Hepatocyte (in vitro differentiated cells): Measurements from ENCODE around the gene RAB43. TPM values are rescaled to one million over a fixed set of nuclear protein-coding genes. Genes with fewer than 3 reads are reported as not detected.

Experiments used
- DNase-seq: peaks from one replicate; pipeline ENCODE4 v3.0.0-alpha.2; 2016; ENCODE audit warnings: low spot score
- H2AFZ ChIP-seq: fragments of 200-600 bp; sonication (generic); 2 replicates; pipeline ENCODE4 v1.6.0; 2016; ENCODE audit warnings: antibody characterized with exemption, mild to moderate bottlenecking
- H3K27ac ChIP-seq: fragments of 200-600 bp; sonication (generic); 2 replicates; pipeline ENCODE4 v1.5.1; 2016; ENCODE audit warnings: mild to moderate bottlenecking
- H3K27me3 ChIP-seq: fragments of 200-600 bp; sonication (generic); 2 replicates; pipeline ENCODE4 v1.6.1; 2016
- H3K36me3 ChIP-seq: fragments of 200-600 bp; sonication (generic); replicated peaks from 2 replicates; pipeline ENCODE4 v1.5.1; 2016; ENCODE audit warnings: low read depth; ENCODE audit not compliant: insufficient read depth
- H3K4me1 ChIP-seq: fragments of 200-600 bp; sonication (generic); 2 replicates; pipeline ENCODE4 v1.5.1; 2016; ENCODE audit warnings: mild to moderate bottlenecking, moderate library complexity; ENCODE audit not compliant: insufficient read depth
- H3K4me2 ChIP-seq: fragments of 200-600 bp; sonication (generic); 2 replicates; pipeline ENCODE4 v1.6.0; 2016
- H3K4me3 ChIP-seq: fragments of 200-600 bp; sonication (generic); 2 replicates; pipeline ENCODE4 v1.5.1; 2016; ENCODE audit warnings: mild to moderate bottlenecking
- H3K79me2 ChIP-seq: fragments of 200-600 bp; sonication (generic); 2 replicates; pipeline ENCODE4 v1.6.0; 2017; ENCODE audit warnings: mild to moderate bottlenecking
- H3K9me2 ChIP-seq: fragments of 200-600 bp; sonication (generic); replicated peaks from 2 replicates; pipeline ENCODE4 v1.6.0; 2017; ENCODE audit warnings: mild to moderate bottlenecking; ENCODE audit not compliant: insufficient read depth
- H3K9me3 ChIP-seq: fragments of 200-600 bp; sonication (generic); 2 replicates; pipeline ENCODE4 v1.5.1; 2016; ENCODE audit warnings: low read depth, mild to moderate bottlenecking
- H4K20me1 ChIP-seq: fragments of 200-600 bp; sonication (generic); 2 replicates; pipeline ENCODE4 v1.6.0; 2016; ENCODE audit warnings: mild to moderate bottlenecking; ENCODE audit not compliant: insufficient read depth, poor library complexity, severe bottlenecking
- EZH2 ChIP-seq: fragments of 200-600 bp; sonication (generic); IDR thresholded peaks from 2 replicates; pipeline ENCODE4 v1.6.1; 2016; ENCODE audit warnings: antibody characterized with exemption, mild to moderate bottlenecking, borderline replicate concordance
- EZH2phosphoT487 ChIP-seq: fragments of 200-600 bp; sonication (generic); IDR thresholded peaks from one replicate; pipeline ENCODE4 v1.6.1; 2018; ENCODE audit warnings: antibody characterized with exemption, mild to moderate bottlenecking, low read depth, moderate library complexity; ENCODE audit not compliant: unreplicated experiment, severe bottlenecking
- WGBS: methylation state at CpG from one replicate; pipeline ENCODE4 v1.1.6; 2016; ENCODE audit warnings: low lambda C conversion rate; ENCODE audit errors: missing lambda C conversion rate; 5-methylcytosine and 5-hydroxymethylcytosine counted together
- polyA plus RNA-seq: library from polyadenylated mRNA; unstranded; fragments of >200 nt; fragmentation: Nextera tagmentation; extraction: Ambion mirVana; gene quantifications from 2 replicates; pipeline ENCODE4 v1.2.1, GENCODE V29; 2016
- total RNA-seq: library from RNA; depleted of rRNA; stranded (reverse); fragments of >200 nt; gene quantifications from 2 replicates; pipeline ENCODE4 v1.2.3, GENCODE V29; 2014
- TF ChIP-seq, protein P1 (sequence below): fragments of 200-600 bp; sonication (generic); IDR thresholded peaks from 2 replicates; pipeline ENCODE4 v1.5.1; 2016; ENCODE audit warnings: antibody characterized with exemption, mild to moderate bottlenecking; ENCODE audit not compliant: poor library complexity

Gene RAB43
- total and polyA plus RNA-seq, 2 experiments from 2014 or later, result 23.5 to 27.1 TPM

DNA sequence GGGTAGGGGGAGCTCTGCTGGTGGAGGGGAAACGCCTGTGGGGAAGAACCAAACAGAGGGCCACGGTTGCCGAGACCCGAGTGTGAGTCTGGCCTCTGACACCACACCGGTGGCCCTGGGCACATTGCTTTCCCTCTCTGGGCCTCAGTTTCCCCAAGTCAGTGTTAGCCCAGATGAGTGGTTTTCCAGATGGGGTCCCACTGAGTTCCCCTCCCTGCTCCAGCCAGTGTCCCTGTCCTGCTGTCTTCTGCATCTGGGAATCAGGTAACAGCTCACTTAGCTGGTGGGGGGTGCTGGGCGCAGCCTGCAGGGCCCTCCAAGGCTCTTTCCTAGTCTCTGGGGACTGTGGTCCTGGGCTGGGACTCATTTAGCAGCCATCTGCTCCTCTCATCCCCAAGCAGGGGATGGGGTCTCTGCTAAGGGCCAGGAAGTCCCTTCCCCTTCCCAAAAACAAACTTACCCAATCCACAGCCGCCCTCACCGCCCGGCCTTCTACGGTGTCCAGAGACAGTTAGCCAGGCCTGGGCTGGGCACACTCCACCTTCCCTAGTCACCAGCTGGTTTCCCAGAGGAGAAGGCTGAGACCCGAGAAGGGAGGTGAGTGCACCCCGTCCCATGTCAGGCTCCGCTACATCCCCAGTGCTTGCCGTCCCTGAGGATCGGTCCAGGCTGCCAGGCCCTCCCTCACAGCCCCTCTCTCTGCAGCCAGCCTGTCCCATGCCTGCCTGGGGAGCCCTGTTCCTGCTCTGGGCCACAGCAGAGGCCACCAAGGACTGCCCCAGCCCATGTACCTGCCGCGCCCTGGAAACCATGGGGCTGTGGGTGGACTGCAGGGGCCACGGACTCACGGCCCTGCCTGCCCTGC is 60.3 kb downstream of the RAB43 start:
- Histone ChIP-seq H3K9me2 (no peaks in the 10 kb centered on the region), H3K4me2 (no peak overlapping the region), H3K27ac (no peak overlapping the region), H3K36me3 (no peaks in the 10 kb centered on the region), H4K20me1 (no peaks in the 10 kb centered on the region), H3K27me3 (no peaks in the 10 kb centered on the region), H2AFZ (no peak overlapping the region), H3K9me3 (no peaks in the 10 kb centered on the region), H3K4me3 (no peak overlapping the region), H3K79me2 (no peaks in the 10 kb centered on the region), H3K4me1 (no peaks in the 10 kb centered on the region)
- TF ChIP-seq, protein P1, sequence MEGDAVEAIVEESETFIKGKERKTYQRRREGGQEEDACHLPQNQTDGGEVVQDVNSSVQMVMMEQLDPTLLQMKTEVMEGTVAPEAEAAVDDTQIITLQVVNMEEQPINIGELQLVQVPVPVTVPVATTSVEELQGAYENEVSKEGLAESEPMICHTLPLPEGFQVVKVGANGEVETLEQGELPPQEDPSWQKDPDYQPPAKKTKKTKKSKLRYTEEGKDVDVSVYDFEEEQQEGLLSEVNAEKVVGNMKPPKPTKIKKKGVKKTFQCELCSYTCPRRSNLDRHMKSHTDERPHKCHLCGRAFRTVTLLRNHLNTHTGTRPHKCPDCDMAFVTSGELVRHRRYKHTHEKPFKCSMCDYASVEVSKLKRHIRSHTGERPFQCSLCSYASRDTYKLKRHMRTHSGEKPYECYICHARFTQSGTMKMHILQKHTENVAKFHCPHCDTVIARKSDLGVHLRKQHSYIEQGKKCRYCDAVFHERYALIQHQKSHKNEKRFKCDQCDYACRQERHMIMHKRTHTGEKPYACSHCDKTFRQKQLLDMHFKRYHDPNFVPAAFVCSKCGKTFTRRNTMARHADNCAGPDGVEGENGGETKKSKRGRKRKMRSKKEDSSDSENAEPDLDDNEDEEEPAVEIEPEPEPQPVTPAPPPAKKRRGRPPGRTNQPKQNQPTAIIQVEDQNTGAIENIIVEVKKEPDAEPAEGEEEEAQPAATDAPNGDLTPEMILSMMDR, result no peak
- TF ChIP-seq EZH2phosphoT487 (no peak), EZH2 (no peak)
- DNase-seq, result no peak
- WGBS, result 92% methylated on average over 19 of the region's 19 CpGs

DNA sequence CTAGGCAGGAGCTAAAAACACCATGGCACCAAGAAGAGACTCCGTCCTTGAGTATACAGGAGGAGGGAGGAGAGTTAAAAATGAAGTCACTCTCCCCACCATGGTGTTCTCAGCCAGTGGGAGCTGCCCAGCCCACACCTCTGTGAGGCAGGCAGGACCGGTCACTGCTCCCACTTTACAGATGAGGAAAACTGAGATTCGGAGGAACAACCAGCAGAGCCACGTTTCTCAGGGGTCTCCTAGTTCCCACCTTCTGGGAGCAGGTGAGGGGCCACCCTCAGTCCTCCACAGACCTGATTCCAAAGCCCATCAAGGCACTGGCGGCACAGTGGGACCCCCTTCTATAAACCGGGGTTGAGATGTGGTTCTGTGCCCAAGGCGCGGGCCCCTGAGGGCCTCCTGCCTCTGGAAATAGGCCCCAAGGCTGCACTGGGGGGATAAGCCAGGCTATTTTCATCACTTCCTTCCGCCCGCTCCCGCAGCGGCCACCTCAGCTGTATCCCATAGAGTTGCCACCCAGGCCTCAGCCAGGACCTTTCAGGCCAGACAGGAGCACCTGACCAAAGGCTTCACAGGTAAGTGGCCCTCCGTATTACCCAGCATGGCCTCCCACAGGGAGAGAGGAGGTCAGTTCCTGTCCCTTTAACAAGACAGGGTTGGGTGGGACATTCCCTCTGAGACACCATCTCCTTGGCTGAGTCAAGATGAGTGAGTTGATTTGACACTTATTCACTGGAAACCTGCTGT is 61.2 kb downstream of the RAB43 start, which contains the start of gene GP9:
Gene GP9 (plus strand): TSS at position 504 of the 747 bp plus-strand sequence. CDS start 961 bp downstream, outside the sequence.
- Histone ChIP-seq H3K4me1 (no peaks in the 10 kb centered on the region), H3K27me3 (no peaks in the 10 kb centered on the region), H3K4me3 (no peak within 1 kb of the TSS), H2AFZ (no peak within 1 kb of the TSS), H3K79me2 (no peaks in the 10 kb centered on the region), H3K9me3 (no peaks in the 10 kb centered on the region), H3K4me2 (no peak within 1 kb of the TSS), H3K27ac (no peak within 1 kb of the TSS), H3K36me3 (no peaks in the 10 kb centered on the region), H4K20me1 (no peaks in the 10 kb centered on the region), H3K9me2 (no peaks in the 10 kb centered on the region)
- DNase-seq, result no peak
- 92% methylated on average over 12 of the region's 13 CpGs for WGBS
- no peak for TF ChIP-seq EZH2
- no peak for TF ChIP-seq EZH2phosphoT487
- TF ChIP-seq, protein P1, result no peak

DNA sequence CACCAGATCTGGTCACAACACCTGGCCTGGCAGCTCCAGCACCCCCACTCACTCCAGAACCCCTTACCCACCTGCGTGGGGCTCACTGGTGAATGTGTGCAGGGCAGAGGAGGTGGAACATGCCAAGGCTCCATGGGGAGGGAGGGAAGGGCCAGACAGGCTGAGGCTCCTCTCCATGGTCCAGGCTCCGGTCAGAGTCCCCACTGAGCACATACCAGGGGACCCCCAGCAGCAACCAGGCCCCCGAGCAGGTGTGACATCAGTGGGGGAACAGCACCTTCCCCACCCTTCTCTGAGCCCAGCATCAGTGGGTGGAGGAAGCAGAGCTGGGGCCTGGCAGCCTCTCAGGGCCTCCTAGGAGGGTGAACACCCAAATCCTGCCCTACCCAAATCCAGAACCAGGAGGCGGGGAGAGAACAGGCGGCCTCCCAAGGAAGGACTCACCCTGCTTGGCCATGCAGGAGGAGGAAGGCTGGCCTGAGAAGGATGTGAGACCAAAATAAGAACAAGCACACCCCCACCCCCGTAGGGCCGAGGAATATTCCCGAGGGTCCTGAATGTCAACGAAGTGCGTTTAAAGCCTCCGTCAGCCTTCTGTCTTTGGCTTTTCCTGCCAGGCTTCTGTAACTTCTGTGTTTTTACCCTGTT is 62.2 kb downstream of the RAB43 start:
- peaks cover 2% of the 10 kb centered on the region for H3K4me1 ChIP-seq
- no peaks in the 10 kb centered on the region for H3K36me3 ChIP-seq
- no peaks in the 10 kb centered on the region for H4K20me1 ChIP-seq
- no peak overlapping the region for H3K4me2 ChIP-seq
- H2AFZ ChIP-seq, result no peak overlapping the region
- TF ChIP-seq EZH2 (no peak), EZH2phosphoT487 (no peak)
- TF ChIP-seq, protein P1, result no peak
- H3K9me3 ChIP-seq, result no peaks in the 10 kb centered on the region
- no peak for DNase-seq
- no peak overlapping the region for H3K4me3 ChIP-seq
- WGBS, result 85% methylated on average over 10 of the region's 11 CpGs
- no peak overlapping the region for H3K27ac ChIP-seq
- H3K79me2 ChIP-seq, result no peaks in the 10 kb centered on the region
- H3K27me3 ChIP-seq, result no peaks in the 10 kb centered on the region
- no peaks in the 10 kb centered on the region for H3K9me2 ChIP-seq
